ENCODE data around the gene RFX4.

Gene RFX4

DNA sequence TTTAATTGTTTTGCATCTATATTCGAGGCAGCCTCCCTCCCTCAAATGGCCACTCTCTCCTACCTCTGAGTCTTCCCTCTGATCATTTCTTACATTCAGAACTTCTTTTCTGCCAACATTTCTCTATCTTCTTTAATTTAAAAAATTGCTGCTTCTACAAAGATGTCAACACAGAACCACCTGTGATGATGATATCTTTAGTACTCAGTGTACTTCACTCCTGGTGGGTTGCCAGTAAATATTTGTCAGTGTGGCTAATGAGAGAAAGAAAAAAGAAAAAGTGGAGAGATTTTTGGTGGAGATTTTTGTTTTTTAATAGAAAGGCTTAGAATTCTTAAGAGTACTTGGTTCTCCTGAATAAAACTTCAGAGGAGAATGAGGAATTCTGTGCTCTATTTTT is 199.8 kb downstream of the RFX4 start:
- Histone ChIP-seq H3K27me3 (replicated peaks; ENCODE audit: control insufficient read depth, insufficient read depth, low read length, poor library complexity, severe bottlenecking) (no peaks in the 10 kb centered on the region), H3K4me1 (ENCODE audit: control insufficient read depth, insufficient read depth, low read length, poor library complexity, severe bottlenecking) (no peaks in the 10 kb centered on the region), H3K9me3 (ENCODE audit: control insufficient read depth, low read length) (no peaks in the 10 kb centered on the region), H3K4me3 (ENCODE audit: insufficient read depth, low read depth, low read length, poor library complexity, severe bottlenecking) (no peak overlapping the region), H3K36me3 (ENCODE audit: control insufficient read depth, insufficient read depth, low read length) (no peaks in the 10 kb centered on the region), H3K27ac (ENCODE audit: insufficient read depth, low read length, poor library complexity, severe bottlenecking) (no peak overlapping the region)
- DNase-seq, result no peak

DNA sequence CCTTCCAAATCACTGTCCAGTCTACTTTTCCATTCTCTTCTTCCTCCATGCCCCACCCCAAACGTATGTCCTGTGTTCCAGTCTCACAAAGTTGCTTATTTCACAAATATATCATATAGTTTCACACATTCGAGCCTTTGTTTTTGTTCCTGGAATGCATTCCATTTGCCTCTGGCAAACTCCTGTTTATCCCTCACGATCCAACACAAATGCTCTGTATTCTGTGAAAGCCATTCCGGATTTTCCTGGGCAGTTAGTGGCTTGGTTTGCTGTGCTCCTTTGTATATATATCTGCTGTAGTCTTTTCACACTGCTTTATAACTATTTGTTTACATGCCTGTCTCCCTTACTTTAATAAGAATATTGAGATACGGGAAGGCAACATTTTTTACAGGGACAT is 200.7 kb downstream of the RFX4 start:
- no peak for DNase-seq
- H3K9me3 ChIP-seq (ENCODE audit: control insufficient read depth, low read length), result no peaks in the 10 kb centered on the region
- H3K27me3 ChIP-seq (replicated peaks; ENCODE audit: control insufficient read depth, insufficient read depth, low read length, poor library complexity, severe bottlenecking), result no peaks in the 10 kb centered on the region
- no peaks in the 10 kb centered on the region for H3K4me1 ChIP-seq (ENCODE audit: control insufficient read depth, insufficient read depth, low read length, poor library complexity, severe bottlenecking)
- no peaks in the 10 kb centered on the region for H3K36me3 ChIP-seq (ENCODE audit: control insufficient read depth, insufficient read depth, low read length)
- H3K4me3 ChIP-seq (ENCODE audit: insufficient read depth, low read depth, low read length, poor library complexity, severe bottlenecking), result no peak overlapping the region
- no peak overlapping the region for H3K27ac ChIP-seq (ENCODE audit: insufficient read depth, low read length, poor library complexity, severe bottlenecking)

DNA sequence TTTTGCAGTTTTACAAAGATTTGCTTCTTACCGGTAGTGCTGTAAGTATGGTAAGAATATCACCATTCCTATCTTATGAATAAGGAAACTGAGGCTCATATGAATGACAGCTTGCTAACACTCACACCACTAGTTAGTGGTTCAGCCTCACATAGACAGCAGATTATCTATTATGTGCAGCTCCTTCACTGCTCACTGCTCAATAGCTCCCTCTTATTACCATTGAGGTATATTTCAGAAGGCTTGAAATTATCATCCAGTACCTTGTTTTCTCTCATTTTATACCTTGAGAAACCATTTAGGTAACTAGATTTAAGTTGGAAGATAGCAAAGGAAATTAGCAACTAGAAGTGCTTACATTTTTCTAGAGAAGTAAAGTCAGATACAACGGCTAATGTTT is 207.2 kb downstream of the RFX4 start:
- H3K36me3 ChIP-seq (ENCODE audit: control insufficient read depth, insufficient read depth, low read length), result peaks cover 8% of the 10 kb centered on the region
- no peak overlapping the region for H3K4me3 ChIP-seq (ENCODE audit: insufficient read depth, low read depth, low read length, poor library complexity, severe bottlenecking)
- H3K4me1 ChIP-seq (ENCODE audit: control insufficient read depth, insufficient read depth, low read length, poor library complexity, severe bottlenecking), result no peaks in the 10 kb centered on the region
- no peaks in the 10 kb centered on the region for H3K9me3 ChIP-seq (ENCODE audit: control insufficient read depth, low read length)
- no peak for DNase-seq
- H3K27me3 ChIP-seq (replicated peaks; ENCODE audit: control insufficient read depth, insufficient read depth, low read length, poor library complexity, severe bottlenecking), result no peaks in the 10 kb centered on the region
- H3K27ac ChIP-seq (ENCODE audit: insufficient read depth, low read length, poor library complexity, severe bottlenecking), result no peak overlapping the region

DNA sequence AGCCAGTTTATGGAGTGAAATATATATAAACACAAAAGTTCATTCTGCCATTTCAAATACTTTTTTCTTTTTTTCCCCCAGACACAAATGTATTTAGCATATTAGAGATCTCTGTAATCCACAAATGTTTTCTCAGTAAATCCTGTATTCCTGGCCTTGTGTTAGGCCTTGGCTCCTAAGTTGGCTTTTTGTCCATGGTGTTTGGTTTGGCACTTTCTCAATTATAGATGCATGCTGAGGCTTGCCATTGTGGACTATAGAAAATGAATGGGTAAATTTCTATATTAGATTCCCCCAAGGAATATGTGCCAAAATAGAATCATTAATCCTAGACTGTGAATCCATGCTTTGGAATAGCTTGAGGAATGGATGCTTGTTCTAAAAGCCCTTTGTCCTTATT is 208.7 kb downstream of the RFX4 start:
- DNase-seq, result no peak
- no peak overlapping the region for H3K4me3 ChIP-seq (ENCODE audit: insufficient read depth, low read depth, low read length, poor library complexity, severe bottlenecking)
- H3K36me3 ChIP-seq (ENCODE audit: control insufficient read depth, insufficient read depth, low read length), result peaks cover 8% of the 10 kb centered on the region
- H3K9me3 ChIP-seq (ENCODE audit: control insufficient read depth, low read length), result no peaks in the 10 kb centered on the region
- no peaks in the 10 kb centered on the region for H3K27me3 ChIP-seq (replicated peaks; ENCODE audit: control insufficient read depth, insufficient read depth, low read length, poor library complexity, severe bottlenecking)
- H3K27ac ChIP-seq (ENCODE audit: insufficient read depth, low read length, poor library complexity, severe bottlenecking), result no peak overlapping the region
- H3K4me1 ChIP-seq (ENCODE audit: control insufficient read depth, insufficient read depth, low read length, poor library complexity, severe bottlenecking), result no peaks in the 10 kb centered on the region

DNA sequence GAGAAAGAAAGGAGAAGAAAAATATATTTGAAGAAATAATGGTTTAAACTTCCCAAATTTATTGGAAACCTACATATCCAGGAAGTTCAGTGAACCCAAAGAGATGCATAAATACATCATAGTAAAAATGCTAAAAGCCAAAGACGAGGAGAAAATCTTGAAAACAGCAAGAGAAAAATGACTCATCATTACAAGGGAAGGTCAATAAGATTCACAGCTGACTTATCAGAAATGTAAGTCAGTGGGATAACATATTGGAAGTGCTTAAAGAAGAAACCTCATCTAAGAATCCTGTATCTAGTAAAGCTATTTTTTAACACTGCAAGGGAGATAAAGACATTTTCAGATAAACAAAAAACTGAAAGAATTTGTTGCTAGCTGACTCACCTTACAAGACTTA is 211.6 kb downstream of the RFX4 start:
- H3K27ac ChIP-seq (ENCODE audit: insufficient read depth, low read length, poor library complexity, severe bottlenecking), result no peak overlapping the region
- no peaks in the 10 kb centered on the region for H3K9me3 ChIP-seq (ENCODE audit: control insufficient read depth, low read length)
- H3K36me3 ChIP-seq (ENCODE audit: control insufficient read depth, insufficient read depth, low read length), result peaks cover 8% of the 10 kb centered on the region
- DNase-seq, result no peak
- H3K27me3 ChIP-seq (replicated peaks; ENCODE audit: control insufficient read depth, insufficient read depth, low read length, poor library complexity, severe bottlenecking), result no peaks in the 10 kb centered on the region
- H3K4me1 ChIP-seq (ENCODE audit: control insufficient read depth, insufficient read depth, low read length, poor library complexity, severe bottlenecking), result no peaks in the 10 kb centered on the region
- no peak overlapping the region for H3K4me3 ChIP-seq (ENCODE audit: insufficient read depth, low read depth, low read length, poor library complexity, severe bottlenecking)

DNA sequence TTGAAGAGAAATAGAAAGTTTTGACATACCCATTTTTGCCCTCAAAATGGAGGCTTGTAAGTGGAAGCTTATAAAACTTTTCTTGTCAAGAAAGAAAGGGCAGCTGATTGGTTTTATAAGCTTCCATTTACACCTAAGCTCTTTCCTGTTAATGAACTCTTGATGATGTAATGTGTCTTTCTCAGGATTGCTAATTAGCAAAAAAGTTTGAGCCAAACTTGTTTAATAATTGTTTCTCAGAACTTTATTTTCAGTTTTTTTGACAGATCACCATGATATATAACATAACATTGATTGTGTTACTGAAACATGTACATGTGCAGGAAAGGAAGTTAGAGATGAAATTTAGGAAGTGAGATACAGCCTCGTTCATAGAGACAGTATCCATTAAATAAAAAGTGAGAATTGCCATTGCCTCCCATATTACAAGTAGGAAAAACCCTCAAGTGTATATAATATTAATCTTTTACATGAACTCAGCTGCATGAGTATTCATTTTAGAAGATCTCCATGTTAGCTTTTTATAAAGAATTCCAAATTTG is 218.4 kb downstream of the RFX4 start:
- Histone ChIP-seq H3K27me3 (replicated peaks; ENCODE audit: control insufficient read depth, insufficient read depth, low read length, poor library complexity, severe bottlenecking) (no peaks in the 10 kb centered on the region), H3K27ac (ENCODE audit: insufficient read depth, low read length, poor library complexity, severe bottlenecking) (no peak overlapping the region), H3K4me1 (ENCODE audit: control insufficient read depth, insufficient read depth, low read length, poor library complexity, severe bottlenecking) (no peaks in the 10 kb centered on the region), H3K9me3 (ENCODE audit: control insufficient read depth, low read length) (no peaks in the 10 kb centered on the region), H3K36me3 (ENCODE audit: control insufficient read depth, insufficient read depth, low read length) (peaks cover 5% of the 10 kb centered on the region), H3K4me3 (ENCODE audit: insufficient read depth, low read depth, low read length, poor library complexity, severe bottlenecking) (no peak overlapping the region)
- no peak for DNase-seq

DNA sequence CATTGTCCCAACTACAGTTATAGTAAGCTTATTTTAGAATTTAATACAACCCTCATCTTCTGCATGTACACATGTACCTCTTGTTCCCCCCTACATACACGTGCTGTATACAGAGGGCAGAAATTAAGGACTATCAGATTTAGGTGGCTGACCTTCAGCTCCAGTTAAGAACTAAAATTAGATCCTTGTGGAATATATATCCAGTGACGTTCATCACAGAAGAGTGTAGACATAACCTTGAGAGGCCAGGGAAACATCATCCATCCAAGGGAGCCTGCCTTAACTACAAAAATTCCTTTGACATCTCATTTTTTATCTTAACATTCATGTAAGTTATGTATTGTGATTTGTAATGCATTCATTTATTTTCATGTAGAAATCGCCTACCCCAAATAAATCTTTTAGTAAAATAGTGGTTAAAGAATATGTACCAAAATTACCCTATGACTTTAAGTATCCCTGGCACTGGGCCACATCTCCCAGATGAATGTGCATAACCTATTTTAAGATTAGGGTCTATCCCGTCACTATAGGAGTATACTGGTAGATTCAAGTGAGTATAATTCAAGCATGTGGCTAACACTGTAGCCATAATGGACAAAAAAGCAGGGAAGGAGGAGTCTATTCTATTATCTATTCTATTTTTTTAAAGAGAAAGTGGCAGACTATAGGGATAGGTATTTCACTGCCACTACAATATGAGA is 219.2 kb downstream of the RFX4 start:
- Histone ChIP-seq H3K9me3 (ENCODE audit: control insufficient read depth, low read length) (no peaks in the 10 kb centered on the region), H3K4me1 (ENCODE audit: control insufficient read depth, insufficient read depth, low read length, poor library complexity, severe bottlenecking) (no peaks in the 10 kb centered on the region), H3K4me3 (ENCODE audit: insufficient read depth, low read depth, low read length, poor library complexity, severe bottlenecking) (no peak overlapping the region), H3K27ac (ENCODE audit: insufficient read depth, low read length, poor library complexity, severe bottlenecking) (no peak overlapping the region), H3K36me3 (ENCODE audit: control insufficient read depth, insufficient read depth, low read length) (peaks cover 5% of the 10 kb centered on the region), H3K27me3 (replicated peaks; ENCODE audit: control insufficient read depth, insufficient read depth, low read length, poor library complexity, severe bottlenecking) (no peaks in the 10 kb centered on the region)
- no peak for DNase-seq

DNA sequence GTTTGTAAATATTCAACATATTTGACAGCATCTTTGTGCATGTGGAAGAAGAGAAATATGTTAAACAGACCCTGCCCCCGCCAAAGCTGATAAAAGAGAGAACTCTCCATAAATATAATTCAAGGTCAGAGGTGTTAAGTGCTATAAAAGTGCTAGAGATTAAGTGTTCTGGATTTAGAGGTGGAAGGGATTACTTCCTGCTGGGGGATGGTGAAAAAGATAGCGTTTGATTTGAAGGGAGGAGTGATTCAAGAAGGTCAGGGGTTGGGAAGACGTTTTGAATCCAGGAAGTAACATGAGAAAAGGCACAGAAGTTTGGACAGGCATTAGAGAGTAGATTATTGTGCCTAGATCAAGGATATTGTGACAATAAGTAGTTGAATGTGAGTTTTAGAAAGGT is 221.9 kb downstream of the RFX4 start:
- H3K4me1 ChIP-seq (ENCODE audit: control insufficient read depth, insufficient read depth, low read length, poor library complexity, severe bottlenecking), result no peaks in the 10 kb centered on the region
- no peaks in the 10 kb centered on the region for H3K27me3 ChIP-seq (replicated peaks; ENCODE audit: control insufficient read depth, insufficient read depth, low read length, poor library complexity, severe bottlenecking)
- no peak overlapping the region for H3K27ac ChIP-seq (ENCODE audit: insufficient read depth, low read length, poor library complexity, severe bottlenecking)
- H3K36me3 ChIP-seq (ENCODE audit: control insufficient read depth, insufficient read depth, low read length), result peaks cover 5% of the 10 kb centered on the region
- DNase-seq, result no peak
- H3K4me3 ChIP-seq (ENCODE audit: insufficient read depth, low read depth, low read length, poor library complexity, severe bottlenecking), result no peak overlapping the region
- H3K9me3 ChIP-seq (ENCODE audit: control insufficient read depth, low read length), result no peaks in the 10 kb centered on the region

Measured in effector memory CD4-positive, alpha-beta T cell (primary cell).